NCI-H2196 treated with DMSO at 0.1 percent for 48 hours (cell line): ENCODE data around the gene HSD17B13.
"Not testable (repeated sequence)": the region's sequence is repeated elsewhere in the genome, so short reads cannot be mapped to it uniquely, and the experiment has no call there.

Experiments used
- DNase-seq: peaks from one replicate; lab custom pipeline; 2025; ENCODE audit not compliant: unreplicated experiment; lab: John Stamatoyannopoulos, UW

Gene HSD17B13

GRCh38 chr4:87322754-87323153 is at the start of gene HSD17B13:
Gene HSD17B13, minus strand, starts transcription at chr4:87322882. Its CDS starts 41 bp downstream, at chr4:87322841.
- no peak for DNase-seq

GRCh38 chr4:87370068-87370467 is 47.4 kb upstream of the HSD17B13 start:
- DNase-seq = no peak

GRCh38 chr4:87366521-87367162 is 44.0 kb upstream of the HSD17B13 start:
- DNase-seq = no peak

GRCh38 chr4:87365348-87365747 is 42.7 kb upstream of the HSD17B13 start:
- no peak for DNase-seq

- no peak for DNase-seq
Measured at GRCh38 chr4:87363552-87363951, 40.9 kb upstream of the HSD17B13 start.

GRCh38 chr4:87360338-87360935 is 37.8 kb upstream of the HSD17B13 start:
- DNase-seq = no peak

GRCh38 chr4:87359258-87359657 is 36.6 kb upstream of the HSD17B13 start:
- no peak for DNase-seq

- no peak for DNase-seq
Measured at GRCh38 chr4:87356832-87357526, 34.3 kb upstream of the HSD17B13 start.

- no peak for DNase-seq
Measured at GRCh38 chr4:87354168-87355102, 31.8 kb upstream of the HSD17B13 start.

GRCh38 chr4:87353592-87353991 is 30.9 kb upstream of the HSD17B13 start:
- no peak for DNase-seq

GRCh38 chr4:87345139-87345538 is 22.5 kb upstream of the HSD17B13 start:
- no peak for DNase-seq

GRCh38 chr4:87342872-87343271 is 20.2 kb upstream of the HSD17B13 start:
- no peak for DNase-seq

- DNase-seq = not testable (repeated sequence)
Measured at GRCh38 chr4:87341954-87342635, 19.4 kb upstream of the HSD17B13 start.

- DNase-seq = no peak
Measured at GRCh38 chr4:87339440-87339839, 16.8 kb upstream of the HSD17B13 start.

GRCh38 chr4:87337361-87337760 is 14.7 kb upstream of the HSD17B13 start:
- DNase-seq = no peak

GRCh38 chr4:87333267-87333666 is 10.6 kb upstream of the HSD17B13 start:
- no peak for DNase-seq

GRCh38 chr4:87330761-87331160 is 8.1 kb upstream of the HSD17B13 start:
- no peak for DNase-seq

- no peak for DNase-seq
Measured at GRCh38 chr4:87327136-87327535, 4.5 kb upstream of the HSD17B13 start.

GRCh38 chr4:87326460-87326859 is 3.8 kb upstream of the HSD17B13 start:
- DNase-seq = peak; percentile 41

GRCh38 chr4:87321888-87322287 is 794 bp downstream of the HSD17B13 start:
- DNase-seq = no peak

- no peak for DNase-seq
Measured at GRCh38 chr4:87317527-87317926, 5.2 kb downstream of the HSD17B13 start.
